ENCODE data around the gene PLEKHG4B.

PLEKHG4B gene

DNA sequence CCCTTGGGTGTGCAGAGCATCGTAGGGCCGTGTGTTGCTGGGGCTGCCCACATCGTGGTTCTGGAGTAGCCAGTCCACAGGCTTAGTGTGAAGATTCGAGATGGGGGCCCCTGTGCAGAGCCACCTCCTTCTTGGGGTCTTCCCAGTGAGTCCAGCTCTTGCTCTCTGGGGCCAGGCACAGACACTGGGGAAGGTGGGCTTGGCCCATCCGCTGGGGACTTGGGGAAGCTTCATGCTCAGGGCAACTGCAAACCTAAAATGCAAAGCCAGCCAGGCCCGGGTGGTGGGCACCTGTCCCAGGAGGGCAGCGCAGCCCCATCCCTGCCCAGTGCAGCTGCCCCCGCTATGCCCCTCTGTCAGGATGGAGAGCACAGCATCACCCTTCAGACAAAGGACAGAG, 53.0 kb downstream of the PLEKHG4B start:
- H3K4me3 ChIP-seq (ENCODE audit: control insufficient read depth, low read depth, low read length): no peak overlapping the region
- no peak for DNase-seq (ENCODE audit: low read depth)
- TF ChIP-seq, protein P1, sequence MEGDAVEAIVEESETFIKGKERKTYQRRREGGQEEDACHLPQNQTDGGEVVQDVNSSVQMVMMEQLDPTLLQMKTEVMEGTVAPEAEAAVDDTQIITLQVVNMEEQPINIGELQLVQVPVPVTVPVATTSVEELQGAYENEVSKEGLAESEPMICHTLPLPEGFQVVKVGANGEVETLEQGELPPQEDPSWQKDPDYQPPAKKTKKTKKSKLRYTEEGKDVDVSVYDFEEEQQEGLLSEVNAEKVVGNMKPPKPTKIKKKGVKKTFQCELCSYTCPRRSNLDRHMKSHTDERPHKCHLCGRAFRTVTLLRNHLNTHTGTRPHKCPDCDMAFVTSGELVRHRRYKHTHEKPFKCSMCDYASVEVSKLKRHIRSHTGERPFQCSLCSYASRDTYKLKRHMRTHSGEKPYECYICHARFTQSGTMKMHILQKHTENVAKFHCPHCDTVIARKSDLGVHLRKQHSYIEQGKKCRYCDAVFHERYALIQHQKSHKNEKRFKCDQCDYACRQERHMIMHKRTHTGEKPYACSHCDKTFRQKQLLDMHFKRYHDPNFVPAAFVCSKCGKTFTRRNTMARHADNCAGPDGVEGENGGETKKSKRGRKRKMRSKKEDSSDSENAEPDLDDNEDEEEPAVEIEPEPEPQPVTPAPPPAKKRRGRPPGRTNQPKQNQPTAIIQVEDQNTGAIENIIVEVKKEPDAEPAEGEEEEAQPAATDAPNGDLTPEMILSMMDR (IDR thresholded peaks at IDR 0.05; ENCODE audit: control insufficient read depth, insufficient read depth, low read depth, low read length, missing control alignments): no peak

DNA sequence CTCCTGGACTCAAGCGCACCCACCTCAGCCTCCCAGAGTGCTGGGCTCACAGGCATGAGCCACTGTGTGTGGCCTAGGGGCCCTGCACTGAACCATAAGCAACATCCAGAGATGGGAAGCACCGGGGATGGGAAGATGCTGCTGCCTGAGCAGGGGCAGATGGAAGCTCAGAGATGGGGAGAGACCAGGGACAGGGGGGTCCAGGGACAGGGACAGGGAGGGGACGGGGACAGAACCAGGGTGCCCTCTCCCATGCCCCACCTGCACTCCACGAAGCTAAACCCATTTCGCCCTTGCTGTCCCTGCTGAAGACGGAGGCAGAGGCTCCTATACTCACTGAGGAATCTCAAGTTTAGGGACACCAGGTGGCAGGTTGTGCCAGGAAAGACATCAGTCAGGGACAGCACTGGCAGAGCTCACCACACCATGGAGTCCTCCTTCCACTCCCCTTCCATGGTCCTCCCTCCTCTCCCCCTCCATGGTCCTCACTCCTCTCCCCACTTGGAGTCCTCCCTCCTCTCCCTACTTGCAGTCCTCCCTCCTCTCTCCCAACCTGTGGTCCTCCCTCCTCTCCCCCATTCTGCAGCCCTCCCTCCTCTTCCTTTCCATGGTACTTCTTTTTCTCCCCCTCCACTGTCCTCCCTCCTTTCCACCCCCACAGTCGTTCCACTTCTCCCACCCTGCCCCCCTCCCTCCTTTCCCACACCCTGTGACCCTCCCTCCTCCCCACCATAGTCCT, 53.8 kb downstream of the PLEKHG4B start:
- H3K4me3 ChIP-seq (ENCODE audit: control insufficient read depth, low read depth, low read length): no peak overlapping the region
- TF ChIP-seq, protein P1 (IDR thresholded peaks at IDR 0.05; ENCODE audit: control insufficient read depth, insufficient read depth, low read depth, low read length, missing control alignments): no peak
- no peak for DNase-seq (ENCODE audit: low read depth)

DNA sequence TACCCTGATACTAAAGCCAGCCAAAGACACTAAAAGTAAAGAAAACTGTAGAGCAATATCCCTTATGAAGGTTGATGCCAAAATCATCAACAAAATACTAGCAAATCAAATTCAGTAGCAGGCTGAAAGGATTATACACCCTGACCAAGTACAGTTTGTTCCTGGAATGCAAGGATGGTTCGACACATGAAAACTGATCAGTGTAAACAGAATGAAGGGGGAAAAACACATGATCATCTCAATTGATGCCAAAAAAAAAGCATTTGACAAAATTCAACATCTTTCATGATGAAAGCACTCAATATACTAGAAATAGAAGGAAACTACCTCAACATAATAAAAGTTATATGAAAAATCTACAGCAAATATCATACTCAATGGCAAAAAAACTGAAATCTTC, 55.8 kb downstream of the PLEKHG4B start:
- H3K4me3 ChIP-seq (ENCODE audit: control insufficient read depth, low read depth, low read length): no peak overlapping the region

DNA sequence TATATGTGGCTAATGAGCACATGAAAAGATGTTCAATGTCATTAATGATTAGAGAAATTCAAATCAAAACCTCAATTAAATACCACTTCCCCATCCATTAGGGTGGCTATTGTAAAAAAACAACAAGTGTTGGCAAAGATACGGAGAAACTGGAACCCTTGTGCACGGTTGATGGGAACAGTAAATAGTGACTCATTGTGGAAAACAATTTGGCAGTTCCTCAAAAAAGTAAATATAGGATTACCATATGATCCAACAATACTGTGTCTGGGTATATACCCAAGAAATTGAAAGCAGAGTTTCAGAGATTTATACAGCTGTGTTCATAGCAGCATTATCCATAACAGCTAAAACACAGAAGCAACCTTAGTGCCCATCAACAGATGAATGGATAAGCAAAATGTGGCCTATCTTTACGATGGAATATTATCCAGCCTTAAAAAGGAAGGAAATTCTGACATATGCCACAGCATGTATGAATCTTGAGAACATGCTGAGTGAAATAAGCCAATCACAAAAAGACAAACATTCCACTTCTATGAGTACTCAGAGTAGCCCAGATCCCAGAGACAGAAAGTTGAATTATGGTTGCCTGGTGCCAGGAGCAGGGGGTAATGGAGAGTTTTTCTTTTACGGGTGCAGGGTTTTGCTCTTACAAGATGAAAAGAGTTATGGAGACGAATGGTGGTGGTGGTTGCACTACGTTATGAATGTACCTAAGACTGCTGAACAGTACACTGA, 57.9 kb downstream of the PLEKHG4B start:
- no peak for DNase-seq (ENCODE audit: low read depth)
- TF ChIP-seq, protein P1 (IDR thresholded peaks at IDR 0.05; ENCODE audit: control insufficient read depth, insufficient read depth, low read depth, low read length, missing control alignments): no peak
- no peak overlapping the region for H3K4me3 ChIP-seq (ENCODE audit: control insufficient read depth, low read depth, low read length)

More for the DNA sequence above, 55.8 kb downstream of the PLEKHG4B start:
- TF ChIP-seq, protein P1 (IDR thresholded peaks at IDR 0.05; ENCODE audit: control insufficient read depth, insufficient read depth, low read depth, low read length, missing control alignments): no peak
- DNase-seq (ENCODE audit: low read depth): no peak

DNA sequence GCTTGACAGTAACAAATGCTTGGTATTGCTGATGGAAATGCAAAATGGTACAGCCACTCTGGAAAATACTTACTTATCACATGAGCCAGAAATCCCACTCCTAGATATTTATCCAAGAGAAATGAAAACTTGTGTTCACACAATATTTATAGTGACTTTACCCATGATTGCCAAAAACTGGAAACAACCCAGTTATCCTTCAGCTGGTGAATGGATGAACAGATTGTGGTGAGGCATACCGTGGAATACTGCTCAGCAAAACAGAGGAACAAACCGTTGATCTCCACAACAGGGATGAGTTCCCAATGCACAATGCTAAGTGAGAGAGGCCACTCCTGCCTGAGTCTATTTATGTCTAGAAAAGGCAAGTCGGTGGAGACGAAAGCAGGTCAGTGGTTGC, 58.8 kb downstream of the PLEKHG4B start:
- TF ChIP-seq, protein P1 (IDR thresholded peaks at IDR 0.05; ENCODE audit: control insufficient read depth, insufficient read depth, low read depth, low read length, missing control alignments): no peak
- DNase-seq (ENCODE audit: low read depth): no peak
- H3K4me3 ChIP-seq (ENCODE audit: control insufficient read depth, low read depth, low read length): no peak overlapping the region

DNA sequence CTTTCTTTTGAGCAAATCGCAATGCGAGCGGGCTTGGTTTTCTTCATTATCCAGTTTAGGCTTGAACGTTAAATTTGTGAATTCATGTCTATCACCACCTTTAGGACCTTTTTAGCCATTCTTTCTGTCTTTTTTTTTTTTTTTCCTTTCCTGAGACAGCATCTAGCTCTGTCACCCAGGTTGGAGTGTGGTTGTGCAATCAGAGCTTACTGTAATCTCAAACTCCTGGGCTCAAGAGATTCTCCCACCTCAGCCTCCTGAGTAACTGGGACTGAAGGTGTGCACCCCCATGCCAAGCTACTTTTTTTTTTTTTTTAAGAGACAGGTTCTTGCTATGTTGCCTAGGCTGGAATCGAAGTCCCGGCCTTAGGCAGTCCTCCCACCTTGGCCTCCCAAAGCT, 60.1 kb downstream of the PLEKHG4B start:
- no peak for DNase-seq (ENCODE audit: low read depth)
- TF ChIP-seq, protein P1 (IDR thresholded peaks at IDR 0.05; ENCODE audit: control insufficient read depth, insufficient read depth, low read depth, low read length, missing control alignments): no peak
- no peak overlapping the region for H3K4me3 ChIP-seq (ENCODE audit: control insufficient read depth, low read depth, low read length)
